H1 (cell line): Measurements from ENCODE around the gene NDST4. TPM values are rescaled to one million over a fixed set of nuclear protein-coding genes. Genes with fewer than 3 reads are reported as not detected.

ENCODE experiments used
- CTCF ChIA-PET: fragments of 300-600 bp; sonication (Branson Sonifier 250); formaldehyde crosslinking; loops from one replicate; lab custom pipeline; 2021; ENCODE audit not compliant: partially characterized antibody; lab: Charles Lee
- POLR2A ChIA-PET: fragments of 300-600 bp; sonication (Branson Sonifier 250); formaldehyde crosslinking; loops from one replicate; lab custom pipeline; 2021; ENCODE audit warnings: inconsistent platforms; ENCODE audit not compliant: partially characterized antibody; lab: Charles Lee
- DNase-seq, 2 experiments: peaks; one replicate each; pipeline versions ENCODE4 v3.0.0 to v3.0.0-alpha.2; 2010 to 2022; ENCODE audit warnings: low spot score in 2 of 2, low read depth in 1 of 2, mixed read lengths in 1 of 2
- FAIRE-seq: peaks from 2 replicates; lab custom pipeline; 2011; peaks lifted over from hg19 to GRCh38; lab: Jason Lieb, UNC
- H2AFZ ChIP-seq: 2 replicates; pipeline ENCODE4 v1.8.1; 2012; ENCODE audit warnings: low read length, inconsistent platforms
- H2AK5ac ChIP-seq: 2 replicates; pipeline ENCODE4 v1.6.1; 2013; ENCODE audit warnings: low read depth, low read length
- H2BK120ac ChIP-seq: replicated peaks from 2 replicates; pipeline ENCODE3; 2013; ENCODE audit warnings: low read depth, low read length, inconsistent platforms
- H2BK12ac ChIP-seq: 2 replicates; pipeline ENCODE4 v1.6.1; 2013; ENCODE audit warnings: low read depth, low read length
- H2BK15ac ChIP-seq: 2 replicates; pipeline ENCODE4 v1.6.1; 2013; ENCODE audit warnings: low read length
- H2BK20ac ChIP-seq: 2 replicates; pipeline ENCODE4 v1.6.1; 2013; ENCODE audit warnings: low read length
- H2BK5ac ChIP-seq: 2 replicates; pipeline ENCODE4 v1.6.1; 2013; ENCODE audit warnings: low read depth, low read length
- H3K14ac ChIP-seq: 2 replicates; pipeline ENCODE4 v1.6.1; 2013; ENCODE audit warnings: inconsistent platforms; ENCODE audit not compliant: insufficient read length
- H3K18ac ChIP-seq: 2 replicates; pipeline ENCODE4 v1.6.1; 2013; ENCODE audit warnings: low read length; ENCODE audit errors: extremely low read depth
- H3K23ac ChIP-seq: 2 replicates; pipeline ENCODE4 v1.6.1; 2013; ENCODE audit warnings: inconsistent platforms; ENCODE audit not compliant: insufficient read length
- H3K23me2 ChIP-seq: 2 replicates; pipeline ENCODE4 v1.6.1; 2013; ENCODE audit warnings: low read depth, low read length
- H3K27ac ChIP-seq: 2 replicates; pipeline ENCODE4 v1.6.1; 2011; ENCODE audit warnings: low read depth, low read length, inconsistent platforms
- H3K27me3 ChIP-seq, 4 experiments: replicated peaks in 1 of 4; 1 replicate in 1 of 4; 2 replicates in 3 of 4; pipeline versions ENCODE4 v1.6.1 to v1.8.1; 2011 to 2013; ENCODE audit warnings: low read length in 3 of 4, mild to moderate bottlenecking in 3 of 4, inconsistent platforms in 2 of 4, mixed read lengths in 2 of 4, moderate library complexity in 1 of 4; ENCODE audit not compliant: control insufficient read depth in 3 of 4, insufficient read depth in 3 of 4; ENCODE audit errors: extremely low read depth in 1 of 4
- H3K36me3 ChIP-seq, 4 experiments: 2 replicates each; pipeline versions ENCODE4 v1.6.1 to v1.8.1; 2011 to 2013; ENCODE audit warnings: mild to moderate bottlenecking in 4 of 4, low read length in 3 of 4, moderate library complexity in 2 of 4, control low read depth in 1 of 4, inconsistent platforms in 1 of 4; ENCODE audit not compliant: insufficient read depth in 4 of 4, control insufficient read depth in 2 of 4
- H3K4ac ChIP-seq: replicated peaks from 2 replicates; pipeline ENCODE3; 2013; ENCODE audit warnings: low read length, low read depth, mixed read lengths, inconsistent platforms; ENCODE audit not compliant: insufficient read length
- H3K4me1 ChIP-seq, 4 experiments: replicated peaks in 1 of 4; 1 replicate in 1 of 4; 2 replicates in 3 of 4; pipeline versions ENCODE4 v1.6.1 to v1.8.1; 2011 to 2013; ENCODE audit warnings: low read length in 3 of 4, inconsistent platforms in 2 of 4, mixed read lengths in 1 of 4; ENCODE audit not compliant: insufficient read depth in 4 of 4, control insufficient read depth in 3 of 4
- H3K4me2 ChIP-seq, 2 experiments: 2 replicates each; pipeline versions ENCODE4 v1.6.1 to v1.8.1; 2011 to 2013; ENCODE audit warnings: low read depth in 2 of 2, low read length in 2 of 2, control low read depth in 1 of 2, inconsistent platforms in 1 of 2, mild to moderate bottlenecking in 1 of 2; ENCODE audit not compliant: insufficient read depth in 1 of 2
- H3K4me3 ChIP-seq, 4 experiments: fragments of 200-600, 300-600 bp in 1 of 4; sonication (generic), shearing (Covaris generic), sonication (Bioruptor Twin) in 1 of 4; 2 replicates each; pipeline versions ENCODE4 v1.5.1 to v1.8.1; 2011 to 2016; ENCODE audit warnings: low read length in 4 of 4, low read depth in 3 of 4, control low read depth in 2 of 4, inconsistent platforms in 2 of 4, mild to moderate bottlenecking in 2 of 4, mixed read lengths in 1 of 4, moderate library complexity in 1 of 4; ENCODE audit not compliant: insufficient read depth in 2 of 4; ENCODE audit errors: extremely low read depth in 1 of 4
- H3K56ac ChIP-seq: replicated peaks from 2 replicates; pipeline ENCODE3; 2013; ENCODE audit warnings: low read depth, mild to moderate bottlenecking, mixed read lengths, low read length, inconsistent platforms; ENCODE audit not compliant: insufficient read length
- H3K79me1 ChIP-seq: 2 replicates; pipeline ENCODE4 v1.6.1; 2013; ENCODE audit warnings: low read depth, low read length, control low read depth
- H3K79me2 ChIP-seq, 2 experiments: 2 replicates each; pipeline versions ENCODE4 v1.6.1 to v1.8.1; 2012 to 2013; ENCODE audit warnings: low read length in 2 of 2, mild to moderate bottlenecking in 2 of 2, inconsistent platforms in 1 of 2; ENCODE audit not compliant: insufficient read depth in 2 of 2, control insufficient read depth in 1 of 2
- H3K9ac ChIP-seq, 4 experiments: replicated peaks in 1 of 4; 1 replicate in 1 of 4; 2 replicates in 3 of 4; pipeline versions ENCODE4 v1.6.1 to v1.8.1; 2011 to 2013; ENCODE audit warnings: low read depth in 3 of 4, low read length in 3 of 4, control low read depth in 2 of 4, mild to moderate bottlenecking in 2 of 4, moderate library complexity in 2 of 4, inconsistent platforms in 1 of 4; ENCODE audit errors: extremely low read depth in 1 of 4
- H3K9me3 ChIP-seq, 2 experiments: 2 replicates each; pipeline versions ENCODE4 v1.6.1 to v1.8.1; 2012 to 2013; ENCODE audit warnings: mild to moderate bottlenecking in 2 of 2, moderate library complexity in 2 of 2, control low read depth in 1 of 2, inconsistent platforms in 1 of 2, low read depth in 1 of 2, low read length in 1 of 2, mixed read lengths in 1 of 2; ENCODE audit not compliant: insufficient read depth in 2 of 2
- H4K20me1 ChIP-seq, 2 experiments: replicated peaks in 1 of 2; 2 replicates each; pipeline versions ENCODE3 to v1.8.1; 2011 to 2013; ENCODE audit warnings: inconsistent platforms in 2 of 2, low read length in 2 of 2, mild to moderate bottlenecking in 1 of 2; ENCODE audit not compliant: insufficient read depth in 2 of 2, control insufficient read depth in 1 of 2
- H4K5ac ChIP-seq: 2 replicates; pipeline ENCODE4 v1.6.1; 2013; ENCODE audit warnings: low read length, low read depth, mixed read lengths, inconsistent platforms; ENCODE audit not compliant: insufficient read length
- H4K8ac ChIP-seq: 2 replicates; pipeline ENCODE4 v1.8.0; 2013; ENCODE audit warnings: mild to moderate bottlenecking, moderate library complexity, low read length, inconsistent platforms; ENCODE audit not compliant: insufficient read depth; ENCODE audit errors: extremely low read depth
- H4K91ac ChIP-seq: replicated peaks from 2 replicates; pipeline ENCODE3; 2013; ENCODE audit warnings: low read length, mixed read lengths, inconsistent platforms; ENCODE audit not compliant: insufficient read length
- EP300 ChIP-seq, 2 experiments: IDR thresholded peaks; 1 replicate in 1 of 2; 2 replicates in 1 of 2; pipeline ENCODE4 v1.6.1; 2011 to 2012; ENCODE audit warnings: low read depth in 2 of 2, low read length in 2 of 2, mild to moderate bottlenecking in 2 of 2, borderline replicate concordance in 1 of 2, inconsistent platforms in 1 of 2, moderate library complexity in 1 of 2
- EZH2 ChIP-seq: fragments of 200-600 bp; sonication (generic); IDR thresholded peaks from 2 replicates; pipeline ENCODE4 v1.7.1; 2012; ENCODE audit warnings: low read depth, mild to moderate bottlenecking, moderate library complexity, low read length, inconsistent platforms; ENCODE audit not compliant: severe bottlenecking
- FOSL1 ChIP-seq: IDR thresholded peaks from 2 replicates; pipeline ENCODE4 v1.6.1; 2011; ENCODE audit warnings: mild to moderate bottlenecking, low read depth, low read length, moderate library complexity; ENCODE audit not compliant: insufficient read depth
- GABPA ChIP-seq: IDR thresholded peaks from 2 replicates; pipeline ENCODE4 v1.6.1; 2011; ENCODE audit warnings: mild to moderate bottlenecking, low read length, moderate library complexity, borderline replicate concordance; ENCODE audit not compliant: insufficient read depth
- NANOG ChIP-seq: IDR thresholded peaks from 2 replicates; pipeline ENCODE4 v1.6.1; 2011; ENCODE audit warnings: low read length, low read depth, mild to moderate bottlenecking, inconsistent platforms; ENCODE audit not compliant: insufficient read depth, poor library complexity, severe bottlenecking
- POLR2A ChIP-seq, 2 experiments: IDR thresholded peaks; 1 replicate in 1 of 2; 2 replicates in 1 of 2; pipeline ENCODE4 v1.6.1; 2011; ENCODE audit warnings: low read depth in 2 of 2, low read length in 2 of 2, mild to moderate bottlenecking in 2 of 2; ENCODE audit errors: control extremely low read depth in 1 of 2
- SIRT6 ChIP-seq: IDR thresholded peaks from one replicate; pipeline ENCODE4 v1.7.1; 2012; ENCODE audit warnings: low read length, inconsistent platforms
- SIX5 ChIP-seq: IDR thresholded peaks from 2 replicates; pipeline ENCODE4 v1.6.1; 2011; ENCODE audit warnings: mild to moderate bottlenecking, low read depth, low read length
- SP2 ChIP-seq: IDR thresholded peaks from 2 replicates; pipeline ENCODE4 v1.6.1; 2012; ENCODE audit warnings: mild to moderate bottlenecking, low read length, inconsistent platforms
- SUZ12 ChIP-seq: fragments of 200-600 bp; sonication (generic); IDR thresholded peaks from 2 replicates; pipeline ENCODE4 v1.6.1; 2012; ENCODE audit warnings: mild to moderate bottlenecking, inconsistent platforms, low read length, moderate library complexity, mixed read lengths
- WGBS, 2 experiments: shearing (Covaris generic) in 1 of 2; methylation state at CpG; one replicate each; pipeline versions ENCODE4 v1.1.6 to v1.1.7; 2013 to 2015; ENCODE audit warnings: low lambda C conversion rate in 2 of 2, mixed read lengths in 2 of 2, inconsistent platforms in 1 of 2, low coverage in 1 of 2, missing lambda C conversion rate in 1 of 2; ENCODE audit not compliant: insufficient replicate concordance in 2 of 2, insufficient coverage in 1 of 2, insufficient read length in 1 of 2; ENCODE audit errors: extremely low coverage in 1 of 2, missing lambda C conversion rate in 1 of 2; 5-methylcytosine and 5-hydroxymethylcytosine counted together
- polyA plus RNA-seq, 7 experiments: library from polyadenylated mRNA; depleted of rRNA in 3 of 7; stranded (reverse) in 5 of 7; unstranded in 2 of 7; fragments of >200 nt in 5 of 7; fragments of 200-250 nt in 2 of 7; gene quantifications; 1 replicate in 5 of 7; 2 replicates in 1 of 7; 4 replicates in 1 of 7; pipeline versions ENCODE4 v1.2.1 to v1.2.3, GENCODE V29; 2011 to 2013; ENCODE audit warnings: missing spikeins in 2 of 7, mixed read lengths in 2 of 7
- total RNA-seq: library from RNA; stranded (reverse); fragmentation: NEBNext Ultra II Directional; extraction: Animal tissue kit (Norgen Biotek cat#: 25700); gene quantifications from 2 replicates; pipeline ENCODE4 v1.2.1, GENCODE V29; 2021

Gene NDST4
- total and polyA plus RNA-seq, 2 of the 8 experiments (the other 6 are each of a cell fraction or from before 2014, with no cell fraction given): 0.02 TPM; not detected in 1

- H2BK5ac ChIP-seq: no peak overlapping the region
- H3K23ac ChIP-seq: no peak overlapping the region
- H4K8ac ChIP-seq: no peak overlapping the region
- ChIA-PET CTCF (no interaction called here), POLR2A (no interaction called here)
- H3K9ac ChIP-seq: no peak overlapping the region
- H3K4me1 ChIP-seq: no peaks in the 10 kb centered on the region
- DNase-seq: no peak
- H3K79me1 ChIP-seq: no peaks in the 10 kb centered on the region
- H2BK20ac ChIP-seq: no peak overlapping the region
- no peaks in the 10 kb centered on the region for H4K20me1 ChIP-seq
- H3K14ac ChIP-seq: no peak overlapping the region
- H3K27me3 ChIP-seq: no peaks in the 10 kb centered on the region
- no peaks in the 10 kb centered on the region for H3K36me3 ChIP-seq
- H2BK120ac ChIP-seq: no peak overlapping the region
- H3K23me2 ChIP-seq: no peaks in the 10 kb centered on the region
- no peak overlapping the region for H3K4me3 ChIP-seq
- no peak overlapping the region for H3K56ac ChIP-seq
- no peaks in the 10 kb centered on the region for H3K79me2 ChIP-seq
- no peak overlapping the region for H3K27ac ChIP-seq
- H3K4ac ChIP-seq: no peak overlapping the region
- no peak overlapping the region for H2BK15ac ChIP-seq
- no peak overlapping the region for H4K5ac ChIP-seq
- no peak overlapping the region for H2AFZ ChIP-seq
- H2AK5ac ChIP-seq: no peak overlapping the region
- H3K18ac ChIP-seq: no peak overlapping the region
- no peak overlapping the region for H2BK12ac ChIP-seq
- H3K4me2 ChIP-seq: no peak overlapping the region
- no peaks in the 10 kb centered on the region for H3K9me3 ChIP-seq
- 100% methylated on average over 2 of the region's 2 CpGs; no CpG with 5 or more reads in 1 of the 2 experiments for WGBS, 2 experiments
- FAIRE-seq: no peak
- H4K91ac ChIP-seq: no peak overlapping the region
- TF ChIP-seq SP2 (no peak), POLR2A (IDR thresholded peaks at IDR 0.05; ENCODE audit: control extremely low read depth in 1 of 2, low read depth in 2 of 2, low read length in 2 of 2) (no peak), SIRT6 (no peak), GABPA (no peak), EZH2 (no peak), FOSL1 (no peak), SUZ12 (no peak), NANOG (no peak), EP300 (IDR thresholded peaks at IDR 0.05; ENCODE audit: borderline replicate concordance in 1 of 2, low read depth in 2 of 2, low read length in 2 of 2) (no peak), SIX5 (no peak)
These were observed 202.3 kb downstream of the NDST4 start for GRCh38 chr4:114911111-114911510.
